ENCODE data around the gene ACTRT3. TPM values are rescaled to one million over a fixed set of nuclear protein-coding genes. Genes with fewer than 3 reads are reported as not detected.

ACTRT3 gene
- total RNA-seq, 4 donors from 2014 or later = 0.39 to 0.68 (median 0.60) TPM; not detected in 1

DNA sequence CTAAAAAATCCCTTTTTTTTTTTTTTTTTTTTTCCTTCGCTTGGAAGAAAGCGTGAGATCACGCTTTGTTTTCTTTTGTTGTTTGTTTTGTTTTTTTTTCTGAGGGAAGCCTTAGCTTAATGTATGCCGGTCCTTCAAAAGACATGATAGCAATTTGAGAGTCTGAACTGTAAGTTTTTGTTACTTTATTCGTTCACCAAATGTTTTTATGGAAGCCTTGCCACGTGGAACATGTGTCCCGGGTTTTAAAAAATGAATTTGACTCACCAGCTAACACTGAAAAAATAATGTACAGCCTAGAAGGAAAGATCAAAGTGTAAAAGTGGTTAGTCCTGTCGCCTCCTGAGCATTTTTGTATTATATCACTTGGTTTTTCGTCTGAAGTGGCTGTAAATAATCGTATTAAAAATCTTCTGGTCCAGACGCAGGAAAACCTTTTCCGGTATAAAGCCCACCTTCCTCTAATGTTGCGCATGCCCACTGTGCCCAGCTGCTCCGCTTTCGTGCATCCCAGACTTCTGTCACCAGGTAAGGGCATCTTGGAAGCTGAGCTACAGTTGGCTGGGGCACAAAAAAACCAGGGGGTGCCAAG, 3.0 kb upstream of the ACTRT3 start:
- peaks cover 26% of the 10 kb centered on the region for H3K4me1 ChIP-seq
- peaks cover 6% of the 10 kb centered on the region for H3K36me3 ChIP-seq
- H3K27ac ChIP-seq = peak overlapping the region; percentile 99
- H3K9me3 ChIP-seq = no peaks in the 10 kb centered on the region
- DNase-seq (ENCODE audit: low spot score in 2 of 2) = no peak
- no peak for TF ChIP-seq POLR2A (IDR thresholded peaks at IDR 0.05)
- no peak for TF ChIP-seq EP300 (IDR thresholded peaks at IDR 0.05)
- TF ChIP-seq, protein P1, sequence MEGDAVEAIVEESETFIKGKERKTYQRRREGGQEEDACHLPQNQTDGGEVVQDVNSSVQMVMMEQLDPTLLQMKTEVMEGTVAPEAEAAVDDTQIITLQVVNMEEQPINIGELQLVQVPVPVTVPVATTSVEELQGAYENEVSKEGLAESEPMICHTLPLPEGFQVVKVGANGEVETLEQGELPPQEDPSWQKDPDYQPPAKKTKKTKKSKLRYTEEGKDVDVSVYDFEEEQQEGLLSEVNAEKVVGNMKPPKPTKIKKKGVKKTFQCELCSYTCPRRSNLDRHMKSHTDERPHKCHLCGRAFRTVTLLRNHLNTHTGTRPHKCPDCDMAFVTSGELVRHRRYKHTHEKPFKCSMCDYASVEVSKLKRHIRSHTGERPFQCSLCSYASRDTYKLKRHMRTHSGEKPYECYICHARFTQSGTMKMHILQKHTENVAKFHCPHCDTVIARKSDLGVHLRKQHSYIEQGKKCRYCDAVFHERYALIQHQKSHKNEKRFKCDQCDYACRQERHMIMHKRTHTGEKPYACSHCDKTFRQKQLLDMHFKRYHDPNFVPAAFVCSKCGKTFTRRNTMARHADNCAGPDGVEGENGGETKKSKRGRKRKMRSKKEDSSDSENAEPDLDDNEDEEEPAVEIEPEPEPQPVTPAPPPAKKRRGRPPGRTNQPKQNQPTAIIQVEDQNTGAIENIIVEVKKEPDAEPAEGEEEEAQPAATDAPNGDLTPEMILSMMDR (IDR thresholded peaks at IDR 0.05) = no peak
- peak in 1 of 3 donors; percentile 2 for TF ChIP-seq POLR2AphosphoS5 (IDR thresholded peaks at IDR 0.05)
- WGBS = under 1% methylated on average over 15 of the region's 15 CpGs
- no peaks in the 10 kb centered on the region for H3K27me3 ChIP-seq
- peak overlapping the region; percentile 74 for H3K4me3 ChIP-seq

DNA sequence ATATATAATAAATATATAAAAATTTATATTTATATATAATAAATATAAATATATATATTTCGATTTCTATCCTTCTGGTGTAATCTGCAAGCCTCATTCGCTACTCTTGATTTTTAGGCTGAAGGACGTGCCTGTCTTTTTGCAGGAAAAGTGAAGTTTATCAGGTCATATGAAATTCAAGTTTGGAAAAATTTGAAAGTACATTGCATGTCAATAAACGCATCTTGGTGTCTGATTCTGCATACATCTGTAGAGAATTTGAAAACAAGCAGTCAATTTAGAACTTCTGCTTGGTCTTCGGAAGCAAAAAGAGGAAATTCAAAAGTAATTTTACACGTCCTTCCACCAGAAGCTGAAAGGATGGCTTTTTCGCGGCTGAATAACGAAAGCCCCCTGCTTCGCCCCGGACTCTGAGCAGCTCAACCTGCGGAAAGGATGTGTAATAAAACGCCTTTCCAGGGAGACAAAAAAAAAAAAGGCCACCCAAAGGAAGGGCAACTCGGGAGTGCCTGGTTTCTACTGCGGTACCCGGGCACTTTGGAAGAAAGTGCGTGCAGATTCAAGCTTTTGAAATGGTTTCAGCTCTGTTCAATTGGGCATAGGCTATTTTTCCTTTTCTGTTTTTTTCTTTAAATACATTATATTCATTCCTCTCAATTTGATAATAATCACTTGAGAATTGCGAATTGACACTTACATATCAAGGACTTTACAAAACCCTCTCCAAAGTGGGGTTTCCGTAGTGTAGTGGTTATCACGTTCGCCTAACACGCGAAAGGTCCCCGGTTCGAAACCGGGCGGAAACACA, 2.3 kb upstream of the ACTRT3 start:
- Histone ChIP-seq H3K27ac (peak overlapping the region; percentile 99), H3K9me3 (no peaks in the 10 kb centered on the region), H3K27me3 (no peaks in the 10 kb centered on the region), H3K4me1 (peaks cover 26% of the 10 kb centered on the region), H3K36me3 (peaks cover under 1% of the 10 kb centered on the region), H3K4me3 (peak overlapping the region; percentile 74)
- WGBS = under 1% methylated on average over 27 of the region's 27 CpGs
- DNase-seq (ENCODE audit: low spot score in 2 of 2) = peak in 1 of 2 donors; percentile 61
- TF ChIP-seq POLR2A (IDR thresholded peaks at IDR 0.05) (no peak), POLR2AphosphoS5 (IDR thresholded peaks at IDR 0.05) (peak in 1 of 3 donors; percentile 11), EP300 (IDR thresholded peaks at IDR 0.05) (no peak)
- TF ChIP-seq, protein P1 (IDR thresholded peaks at IDR 0.05) = no peak

DNA sequence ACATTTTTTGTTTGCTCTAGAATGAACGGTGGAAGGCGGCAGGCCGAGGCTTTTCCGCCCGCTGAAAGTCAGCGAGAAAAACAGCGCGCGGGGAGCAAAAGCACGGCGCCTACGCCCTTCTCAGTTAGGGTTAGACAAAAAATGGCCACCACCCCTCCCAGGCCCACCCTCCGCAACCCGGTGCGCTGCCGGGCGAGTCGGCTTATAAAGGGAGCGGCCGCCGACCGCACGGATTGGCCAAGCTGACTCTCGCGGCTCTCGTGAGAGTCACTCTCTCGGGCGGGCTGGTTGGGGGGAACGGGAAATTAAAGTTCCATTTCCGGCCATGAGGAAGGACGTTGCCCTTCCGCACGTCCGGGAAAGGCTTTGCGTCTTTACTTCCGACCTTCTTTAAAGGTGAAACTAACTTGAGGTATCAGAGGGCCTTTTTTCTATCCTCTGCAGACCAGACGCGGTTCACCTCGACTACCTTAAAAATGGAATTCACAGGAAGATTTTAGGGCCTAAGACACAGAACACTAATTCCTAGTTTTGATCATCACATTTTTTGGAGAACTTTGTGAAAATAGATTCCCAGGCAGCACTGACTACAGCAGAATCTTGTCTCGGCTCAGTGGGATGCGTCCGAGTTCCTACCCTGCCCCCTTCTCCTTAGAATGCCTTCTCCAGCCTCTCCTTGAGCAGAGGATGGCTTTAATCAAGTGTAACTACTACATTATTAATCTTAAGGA, 4.3 kb downstream of the ACTRT3 start, which contains the start of gene TERC:
TERC (minus strand) TSS at position 179 of the 731 bp plus-strand sequence.
- H3K36me3 ChIP-seq = no peaks in the 10 kb centered on the region

DNA sequence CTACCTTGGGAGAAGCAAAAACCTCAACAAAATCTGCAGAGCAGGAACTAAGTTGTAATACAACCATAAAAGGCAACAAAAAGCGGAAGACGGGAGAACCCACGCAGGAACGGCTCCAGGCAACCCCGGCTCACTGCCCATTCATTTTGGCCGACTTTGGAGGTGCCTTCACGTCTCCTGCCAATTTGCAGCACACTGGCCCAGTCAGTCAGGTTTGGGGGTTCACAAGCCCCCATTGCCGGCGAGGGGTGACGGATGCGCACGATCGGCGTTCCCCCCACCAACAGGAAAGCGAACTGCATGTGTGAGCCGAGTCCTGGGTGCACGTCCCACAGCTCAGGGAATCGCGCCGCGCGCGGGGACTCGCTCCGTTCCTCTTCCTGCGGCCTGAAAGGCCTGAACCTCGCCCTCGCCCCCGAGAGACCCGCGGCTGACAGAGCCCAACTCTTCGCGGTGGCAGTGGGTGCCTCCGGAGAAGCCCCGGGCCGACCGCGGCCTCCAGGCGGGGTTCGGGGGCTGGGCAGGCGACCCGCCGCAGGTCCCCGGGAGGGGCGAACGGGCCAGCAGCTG, 5.0 kb downstream of the ACTRT3 start:
- 0% methylated on average over 19 of the region's 46 CpGs for WGBS
- TF ChIP-seq, protein P1 (IDR thresholded peaks at IDR 0.05) = no peak
- peak in 1 of 3 donors; percentile 68 for TF ChIP-seq POLR2AphosphoS5 (IDR thresholded peaks at IDR 0.05)
- no peak for TF ChIP-seq EP300 (IDR thresholded peaks at IDR 0.05)
- TF ChIP-seq POLR2A (IDR thresholded peaks at IDR 0.05) = no peak
- peak overlapping the region; percentile 88 for H3K4me3 ChIP-seq
- no peaks in the 10 kb centered on the region for H3K36me3 ChIP-seq
- H3K27ac ChIP-seq = peak overlapping the region; percentile 98
- peak; percentile 85 for DNase-seq (ENCODE audit: low spot score in 2 of 2)
- H3K27me3 ChIP-seq = no peaks in the 10 kb centered on the region
- H3K4me1 ChIP-seq = peaks cover 10% of the 10 kb centered on the region
- H3K9me3 ChIP-seq = no peaks in the 10 kb centered on the region

More for the DNA sequence above, 4.3 kb downstream of the ACTRT3 start, which contains the start of gene TERC:
- H3K9me3 ChIP-seq = no peaks in the 10 kb centered on the region
- H3K27me3 ChIP-seq = no peaks in the 10 kb centered on the region
- WGBS = 6% methylated on average over 41 of the region's 42 CpGs
- H3K4me3 ChIP-seq = peak within 1 kb of the TSS; percentile 88
- DNase-seq (ENCODE audit: low spot score in 2 of 2) = peak; percentile 97
- H3K4me1 ChIP-seq = peaks cover 10% of the 10 kb centered on the region
- TF ChIP-seq, protein P1 (IDR thresholded peaks at IDR 0.05) = no peak
- TF ChIP-seq POLR2AphosphoS5 (IDR thresholded peaks at IDR 0.05) (peak; percentile 1 to 91 (median 91)), EP300 (IDR thresholded peaks at IDR 0.05) (no peak), POLR2A (IDR thresholded peaks at IDR 0.05) (peak; percentile 94 to 97)
- H3K27ac ChIP-seq = peak within 1 kb of the TSS; percentile 98
